GM21737 (cell line): ENCODE results near the gene SMPDL3B.

ENCODE experiments used
- ATAC-seq: cut with Tn5 transposase; IDR thresholded peaks from one replicate; pipeline ENCODE4 v1.9.1; 2021; ENCODE audit warnings: mild to moderate bottlenecking, moderate library complexity; ENCODE audit not compliant: unreplicated experiment

Gene SMPDL3B

GRCh38 chr1:27940297-27940696 is 5.5 kb downstream of the SMPDL3B start:
- ATAC-seq: no peak

- no peak for ATAC-seq
Observed at GRCh38 chr1:27940870-27941560, 6.2 kb downstream of the SMPDL3B start.

- no peak for ATAC-seq
Observed at GRCh38 chr1:27941671-27942540, 7.1 kb downstream of the SMPDL3B start.

GRCh38 chr1:27945020-27945419 is 10.2 kb downstream of the SMPDL3B start:
- ATAC-seq: no peak

- ATAC-seq: no peak
Observed at GRCh38 chr1:27949027-27949426, 14.2 kb downstream of the SMPDL3B start.

- no peak for ATAC-seq
Observed at GRCh38 chr1:27951396-27951795, 16.6 kb downstream of the SMPDL3B start.

- ATAC-seq: no peak
Observed at GRCh38 chr1:27952147-27952546, 17.3 kb downstream of the SMPDL3B start.

- ATAC-seq: no peak
Observed at GRCh38 chr1:27954186-27954585, 19.4 kb downstream of the SMPDL3B start.

GRCh38 chr1:27955076-27955475 is 20.3 kb downstream of the SMPDL3B start:
- ATAC-seq: no peak

GRCh38 chr1:27956761-27957160 is 22.0 kb downstream of the SMPDL3B start:
- no peak for ATAC-seq

GRCh38 chr1:27957655-27958054 is 22.9 kb downstream of the SMPDL3B start:
- no peak for ATAC-seq

GRCh38 chr1:27958513-27958912 is 23.7 kb downstream of the SMPDL3B start:
- ATAC-seq: no peak

GRCh38 chr1:27959792-27960603 is 25.2 kb downstream of the SMPDL3B start, which contains the start of gene XKR8:
TSS of gene XKR8 (plus strand) at chr1:27959973. CDS start at chr1:27960070, 97 bp downstream.
- peak; percentile 89 for ATAC-seq

- ATAC-seq: no peak
Observed at GRCh38 chr1:27960762-27961645, 26.2 kb downstream of the SMPDL3B start.

- ATAC-seq: no peak
Observed at GRCh38 chr1:27961646-27962221, 26.9 kb downstream of the SMPDL3B start.

- ATAC-seq: no peak
Observed at GRCh38 chr1:27963393-27963792, 28.6 kb downstream of the SMPDL3B start.

- no peak for ATAC-seq
Observed at GRCh38 chr1:27966402-27967105, 31.8 kb downstream of the SMPDL3B start.

GRCh38 chr1:27967106-27967883 is 32.5 kb downstream of the SMPDL3B start:
- no peak for ATAC-seq
